K562 (cell line): ENCODE data around the gene IGDCC3. TPM values are rescaled to one million over a fixed set of nuclear protein-coding genes. Genes with fewer than 3 reads are reported as not detected.

ENCODE experiments used
- ATAC-seq: fragments of 200-7000 bp; cut with Tn5 transposase; 3 replicates; pipeline ENCODE4 v1.9.1; 2020; ENCODE audit warnings: moderate library complexity
- BruUV-seq: library from RNA; stranded (reverse); fragments of 400-500 nt; replicated peaks from 2 replicates; lab custom pipeline; 2021; lab: Mats Ljungman, UMichigan
- CTCF ChIA-PET: fragments of 300-600 bp; formaldehyde crosslinking; extraction: SDS; loops from one replicate; lab custom pipeline; 2021; ENCODE audit warnings: low intra/inter-chr PET ratio; lab: Yijun Ruan, JAX
- POLR2A ChIA-PET: fragments of 300-600, 350-650 bp; sonication (Branson Sonifier 250); formaldehyde crosslinking; extraction: SDS; loops from one replicate; lab custom pipeline; 2021; ENCODE audit warnings: antibody characterized with exemption, inconsistent platforms; lab: Yijun Ruan, JAX
- DNase-seq, 4 experiments: peaks; one replicate each; pipeline versions ENCODE4 v3.0.0 to v3.0.0-alpha.2; 2011 to 2018; ENCODE audit warnings: low spot score in 3 of 4, mixed read lengths in 3 of 4; ENCODE audit errors: extremely low read depth in 1 of 4
- FAIRE-seq: peaks from 2 replicates; lab custom pipeline; 2011; peaks lifted over from hg19 to GRCh38; lab: Jason Lieb, UNC
- H2AFZ ChIP-seq: 2 replicates; pipeline ENCODE4 v1.6.0; 2011; ENCODE audit warnings: low read depth, low read length, control low read depth, inconsistent platforms
- H3K27ac ChIP-seq: fragments of 200-600 bp; 3 replicates; pipeline ENCODE4 v1.8.0; 2011; ENCODE audit warnings: low read depth, mild to moderate bottlenecking, control low read depth, inconsistent platforms, low read length, moderate library complexity, mixed read lengths; ENCODE audit errors: extremely low read depth
- H3K27me3 ChIP-seq, 2 experiments: fragments of 300-600 bp in 1 of 2; 2 replicates in 1 of 2; 3 replicates in 1 of 2; pipeline versions ENCODE4 v1.6.0 to v1.8.0; 2011; ENCODE audit warnings: inconsistent platforms in 2 of 2, low read length in 2 of 2, mild to moderate bottlenecking in 1 of 2, mixed read lengths in 1 of 2, moderate library complexity in 1 of 2; ENCODE audit not compliant: control insufficient read depth in 2 of 2, insufficient read depth in 2 of 2
- H3K36me3 ChIP-seq: fragments of 300-600 bp; 3 replicates; pipeline ENCODE4 v1.8.0; 2011; ENCODE audit warnings: mild to moderate bottlenecking, low read length, inconsistent platforms; ENCODE audit not compliant: control insufficient read depth, insufficient read depth
- H3K4me1 ChIP-seq, 2 experiments: fragments of 200-600 bp in 1 of 2; replicated peaks in 1 of 2; 2 replicates in 1 of 2; 3 replicates in 1 of 2; pipeline versions ENCODE4 v1.5.1 to v1.8.0; 2011; ENCODE audit warnings: inconsistent platforms in 2 of 2, low read length in 2 of 2, mild to moderate bottlenecking in 1 of 2, mixed read lengths in 1 of 2, moderate library complexity in 1 of 2; ENCODE audit not compliant: control insufficient read depth in 2 of 2, insufficient read depth in 2 of 2
- H3K4me2 ChIP-seq: 2 replicates; pipeline ENCODE4 v1.6.1; 2011; ENCODE audit warnings: low read length, control low read depth, inconsistent platforms, mixed read lengths; ENCODE audit not compliant: insufficient read depth
- H3K4me3 ChIP-seq: fragments of 200-600 bp; sonication (generic), shearing (Covaris generic); 2 replicates; pipeline ENCODE4 v1.5.1; 2016; ENCODE audit warnings: control low read depth, inconsistent platforms
- H3K79me2 ChIP-seq: fragments of 200-600 bp; 3 replicates; pipeline ENCODE4 v1.8.0; 2011; ENCODE audit warnings: low read length, inconsistent platforms; ENCODE audit not compliant: control insufficient read depth, insufficient read depth
- H3K9ac ChIP-seq, 2 experiments: 2 replicates each; pipeline versions ENCODE4 v1.6.0 to v1.6.1; 2011; ENCODE audit warnings: low read depth in 2 of 2, low read length in 2 of 2, control low read depth in 1 of 2, inconsistent platforms in 1 of 2, mild to moderate bottlenecking in 1 of 2, mixed read lengths in 1 of 2; ENCODE audit not compliant: insufficient read depth in 1 of 2
- H3K9me1 ChIP-seq: one replicate; pipeline ENCODE4 v1.6.0; 2011; ENCODE audit warnings: inconsistent platforms, mild to moderate bottlenecking, low read length, moderate library complexity; ENCODE audit not compliant: control insufficient read depth, insufficient read depth
- H3K9me3 ChIP-seq: replicated peaks from 2 replicates; pipeline ENCODE4 v1.5.1; 2011; ENCODE audit warnings: low read depth, low read length, inconsistent platforms; ENCODE audit not compliant: control insufficient read depth, insufficient read depth
- H4K20me1 ChIP-seq: replicated peaks from 2 replicates; pipeline ENCODE4 v1.6.1; 2011; ENCODE audit warnings: low read length, inconsistent platforms, mixed read lengths; ENCODE audit not compliant: control insufficient read depth, insufficient read depth
- ATF7 ChIP-seq: fragments of 450-650 bp; IDR thresholded peaks from 2 replicates; pipeline ENCODE4 v1.7.1; 2014; ENCODE audit warnings: mild to moderate bottlenecking, moderate library complexity
- CBX8 ChIP-seq: fragments of 200-600 bp; sonication (generic); IDR thresholded peaks from 2 replicates; pipeline ENCODE4 v1.6.1; 2012; ENCODE audit warnings: borderline replicate concordance, mixed run types, low read depth, mild to moderate bottlenecking, moderate library complexity, mixed read lengths, low read length, control low read depth, inconsistent platforms; ENCODE audit not compliant: poor library complexity, severe bottlenecking; ENCODE audit errors: extremely low read depth
- GABPB2 ChIP-seq: fragments of 250-450 bp; sonication (Bioruptor Pico); conservative IDR thresholded peaks from 2 replicates; pipeline ENCODE4 v1.5.1; 2021; ENCODE audit warnings: mild to moderate bottlenecking
- JUN ChIP-seq, 2 experiments: sonication (generic) in 1 of 2; formaldehyde crosslinking in 1 of 2; IDR thresholded peaks; 2 replicates each; pipeline versions ENCODE4 v1.6.1 to v1.8.0; 2012 to 2022; ENCODE audit warnings: borderline replicate concordance in 2 of 2, mild to moderate bottlenecking in 2 of 2, improper control_type of control experiment in 1 of 2, low read depth in 1 of 2, low read length in 1 of 2, missing genetic modification reagents in 1 of 2
- JUNB ChIP-seq: fragments of 450-650 bp; formaldehyde crosslinking; conservative IDR thresholded peaks from 2 replicates; pipeline ENCODE4 v1.4.0; 2020; ENCODE audit warnings: mild to moderate bottlenecking
- KDM5B ChIP-seq: fragments of 200-600 bp; sonication (generic); IDR thresholded peaks from 2 replicates; pipeline ENCODE4 v1.6.1; 2012; ENCODE audit warnings: low read depth, mild to moderate bottlenecking, moderate library complexity, low read length, control low read depth, inconsistent platforms; ENCODE audit not compliant: insufficient replicate concordance
- MAFG ChIP-seq: fragments of 450-650 bp; conservative IDR thresholded peaks from 2 replicates; pipeline ENCODE4 v1.6.1; 2016; ENCODE audit warnings: missing genetic modification characterization, missing compliant biosample characterization
- NR1H2 ChIP-seq: sonication (generic); formaldehyde crosslinking; IDR thresholded peaks from 2 replicates; pipeline ENCODE4 v1.4.0; 2020; ENCODE audit warnings: mild to moderate bottlenecking, missing genetic modification reagents
- RBM34 ChIP-seq: fragments of 200-400 bp; formaldehyde crosslinking; IDR thresholded peaks from 2 replicates; pipeline ENCODE4 v1.6.1; 2018; ENCODE audit warnings: low read length, borderline replicate concordance; ENCODE audit not compliant: insufficient read depth
- SNIP1 ChIP-seq: fragments of 450-650 bp; IDR thresholded peaks from 2 replicates; pipeline ENCODE4 v1.7.1; 2017; ENCODE audit warnings: low read depth, mild to moderate bottlenecking
- SOX6 ChIP-seq: fragments of 450-650 bp; IDR thresholded peaks from 2 replicates; pipeline ENCODE4 v1.6.1; 2014; ENCODE audit warnings: mild to moderate bottlenecking
- TRIM28 ChIP-seq: fragments of 450-650 bp; IDR thresholded peaks from 2 replicates; pipeline ENCODE4 v1.6.1; 2017
- WGBS: fragments of 100-300 bp; shearing (Covaris generic); methylation state at CpG from one replicate; pipeline ENCODE4 v1.1.6; 2016; ENCODE audit warnings: low coverage, mixed read lengths; ENCODE audit not compliant: insufficient coverage; ENCODE audit errors: missing lambda C conversion rate; 5-methylcytosine and 5-hydroxymethylcytosine counted together
- in situ Hi-C: fragments of 300-500 bp; cut with MboI; formaldehyde crosslinking; loops from 4 replicates; pipeline ENCODE4 v1.15.0; 2018; ENCODE audit warnings: inconsistent platforms, mixed read lengths
- intact Hi-C: fragments of 100-400 bp; cut with micrococcal nuclease; formaldehyde crosslinking; loops from 2 replicates; pipeline ENCODE4 v1.14.2; 2022
- polyA plus RNA-seq, 8 experiments: library from polyadenylated mRNA; depleted of rRNA in 4 of 8; stranded (reverse) in 5 of 8; unstranded in 3 of 8; fragments of >200 nt; fragmentation: Nextera tagmentation in 2 of 8; fragmentation: Illumina TruSeq in 1 of 8; extraction: Ambion mirVana in 2 of 8; extraction: Trizol in 1 of 8; gene quantifications; 2 replicates each; pipeline versions ENCODE4 v1.2.1 to v1.2.3, GENCODE V29; 2011 to 2014; ENCODE audit warnings: inconsistent platforms in 1 of 8, missing spikeins in 1 of 8
- total RNA-seq, 7 experiments: library from RNA; depleted of rRNA in 6 of 7; stranded (reverse); fragments of >200 nt in 6 of 7; fragmentation: Illumina TruSeq in 2 of 7; extraction: Trizol in 2 of 7; gene quantifications; 2 replicates each; pipeline versions ENCODE4 v1.2.1 to v1.2.3, GENCODE V29; 2011 to 2021; ENCODE audit warnings: low replicate concordance in 1 of 7

Gene IGDCC3
- total and polyA plus RNA-seq, 9 of the 15 experiments (the other 6 are each of a cell fraction or from before 2014, with no cell fraction given), result not detected

DNA sequence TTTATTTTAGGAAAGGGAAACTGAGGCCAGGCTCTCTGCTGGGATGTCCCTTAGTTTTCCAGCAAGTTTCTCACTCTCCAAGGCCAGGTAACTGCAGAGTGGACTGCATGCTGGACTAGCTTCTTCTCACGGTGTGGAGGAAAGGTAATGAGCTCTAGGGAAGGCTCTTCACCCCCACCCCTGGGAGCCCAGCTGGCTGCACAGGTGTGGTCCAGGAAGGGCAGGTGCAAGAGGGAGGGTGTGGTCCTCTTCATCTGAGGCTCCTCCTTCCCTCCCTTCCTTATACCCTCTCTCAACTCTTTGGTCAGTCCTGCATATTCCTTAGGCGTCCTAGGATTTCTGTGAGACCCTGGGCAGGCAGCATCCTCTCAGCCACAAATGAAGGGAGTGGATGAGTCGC lies 39.4 kb downstream of the IGDCC3 start:
- Histone ChIP-seq H3K4me1 (peaks cover 5 to 17% of the 10 kb centered on the region in 2 experiments), H4K20me1 (no peaks in the 10 kb centered on the region; the same call in 1 of the 2 replicates), H3K4me3 (no peak overlapping the region), H2AFZ (no peak overlapping the region), H3K27ac (no peak overlapping the region), H3K9me3 (no peaks in the 10 kb centered on the region), H3K9ac (no peak overlapping the region), H3K4me2 (no peak overlapping the region), H3K9me1 (no peaks in the 10 kb centered on the region), H3K79me2 (no peaks in the 10 kb centered on the region), H3K27me3 (peaks cover 32 to 58% of the 10 kb centered on the region in 2 experiments; a peak in 4 of 5 replicates)
- ChIA-PET POLR2A (interaction anchor here (6.0 kb wide), 1 partner anchor 33 kb away, joined by 35 read pairs; the partner anchor contains the start of gene RNU5B-1), CTCF (no interaction called here)
- FAIRE-seq (no peak), ATAC-seq (no peak), DNase-seq (no peak)
- intact Hi-C loops (no loop called here), in situ Hi-C loops (no loop called here)
- no TSS peak for BruUV-seq
- 0% methylated on average over 3 of the region's 3 CpGs for WGBS
- TF ChIP-seq KDM5B (no peak), GABPB2 (no peak), RBM34 (no peak)
- TF ChIP-seq, all 486 proteins: peak for 0
- no peaks in the 10 kb centered on the region for H3K36me3 ChIP-seq

DNA sequence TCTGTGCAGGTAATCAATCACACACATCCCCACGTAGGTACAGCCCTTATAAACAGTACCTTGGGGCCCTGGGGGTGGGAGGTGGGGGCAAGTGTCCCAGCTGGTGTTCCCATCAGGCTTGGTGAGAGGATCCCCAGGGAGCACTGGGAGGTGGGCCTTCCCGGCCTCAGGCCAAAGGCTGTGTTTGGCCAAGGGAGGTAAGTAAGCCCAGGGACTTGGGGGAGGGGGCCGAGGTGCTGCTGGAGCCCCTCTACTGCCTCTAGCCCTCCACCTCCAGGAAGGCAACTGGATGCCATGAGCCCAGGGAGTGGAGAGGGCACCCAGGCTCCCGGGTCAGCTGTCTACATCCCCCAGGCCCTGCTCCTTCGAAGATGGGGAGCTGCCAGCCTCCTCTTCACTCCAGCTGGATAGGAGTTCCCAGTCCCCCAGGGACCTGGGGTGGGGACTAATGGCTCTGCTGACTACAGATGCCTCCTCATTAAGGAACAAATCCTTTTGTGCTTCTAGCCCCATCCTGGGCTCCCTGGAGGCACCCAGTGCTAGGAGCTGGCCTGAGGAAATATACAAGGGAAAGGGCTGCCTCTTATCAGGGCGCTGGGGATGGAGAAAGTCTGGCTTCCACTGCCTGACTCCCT lies 40.2 kb downstream of the IGDCC3 start:
- no peak for ATAC-seq
- no peak for DNase-seq
- CTCF ChIA-PET, result no interaction called here
- peaks cover 5 to 25% of the 10 kb centered on the region in 2 experiments for H3K4me1 ChIP-seq
- H2AFZ ChIP-seq, result no peak overlapping the region
- POLR2A ChIA-PET, result interaction anchor here (0.5 to 6.0 kb wide), 4 partner anchors 26 to 217 kb away, joined by 3 to 35 read pairs (median 4); partner anchors contain the start of gene RNU5B-1
- no peak overlapping the region for H3K4me3 ChIP-seq
- H3K27me3 ChIP-seq, result peaks cover 32 to 61% of the 10 kb centered on the region in 2 experiments; a peak in 4 of 5 replicates
- H3K9me3 ChIP-seq, result no peaks in the 10 kb centered on the region
- H3K9me1 ChIP-seq, result no peaks in the 10 kb centered on the region
- no peaks in the 10 kb centered on the region for H3K36me3 ChIP-seq
- H3K9ac ChIP-seq, result no peak overlapping the region
- no peak for FAIRE-seq
- H4K20me1 ChIP-seq, result no peaks in the 10 kb centered on the region; the same call in 1 of the 2 replicates
- intact Hi-C loops (no loop called here), in situ Hi-C loops (no loop called here)
- no peak overlapping the region for H3K27ac ChIP-seq
- TF ChIP-seq MAFG, result no peak
- no peak for TF ChIP-seq JUNB (CRISPR knock-in tag)
- TF ChIP-seq SNIP1, result no peak
- no peak for TF ChIP-seq ATF7
- TF ChIP-seq CBX8, result no peak
- no peak for TF ChIP-seq NR1H2 (CRISPR knock-in tag)
- no peak for TF ChIP-seq TRIM28
- TF ChIP-seq SOX6, result no peak
- TF ChIP-seq JUN (IDR thresholded peaks at IDR 0.05; ENCODE audit: borderline replicate concordance, low read depth, low read length), result no peak
- TF ChIP-seq JUN (CRISPR knock-in tag; IDR thresholded peaks at IDR 0.05; ENCODE audit: borderline replicate concordance), result no peak
- no peak overlapping the region for H3K4me2 ChIP-seq
- no peaks in the 10 kb centered on the region for H3K79me2 ChIP-seq
- BruUV-seq, result no TSS peak
- 2% methylated on average over 6 of the region's 6 CpGs for WGBS
